GM21737 (cell line): Measurements from ENCODE around the gene PRKN.

Source experiments
- ATAC-seq: cut with Tn5 transposase; IDR thresholded peaks from one replicate; pipeline ENCODE4 v1.9.1; 2021; ENCODE audit warnings: mild to moderate bottlenecking, moderate library complexity; ENCODE audit not compliant: unreplicated experiment

Gene PRKN

DNA sequence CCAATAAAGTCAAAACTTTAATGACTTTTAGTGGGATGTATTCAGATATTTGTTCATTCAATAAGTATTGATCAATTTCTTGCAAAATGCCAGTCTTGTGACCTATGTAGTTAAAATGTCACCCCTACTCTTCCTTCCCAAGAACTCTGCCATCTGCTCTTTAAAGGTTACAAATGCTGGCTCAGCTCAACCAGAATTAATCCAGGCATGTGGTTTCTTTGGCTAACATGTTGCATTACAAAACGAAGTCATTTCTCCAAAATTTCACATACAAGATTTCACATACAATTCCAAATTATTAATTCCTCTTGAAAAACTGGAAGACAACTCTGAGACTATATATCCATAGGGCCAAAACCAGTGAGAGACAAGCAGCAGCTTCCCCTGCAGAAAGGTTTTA is 395.7 kb downstream of the PRKN start:
- no peak for ATAC-seq

DNA sequence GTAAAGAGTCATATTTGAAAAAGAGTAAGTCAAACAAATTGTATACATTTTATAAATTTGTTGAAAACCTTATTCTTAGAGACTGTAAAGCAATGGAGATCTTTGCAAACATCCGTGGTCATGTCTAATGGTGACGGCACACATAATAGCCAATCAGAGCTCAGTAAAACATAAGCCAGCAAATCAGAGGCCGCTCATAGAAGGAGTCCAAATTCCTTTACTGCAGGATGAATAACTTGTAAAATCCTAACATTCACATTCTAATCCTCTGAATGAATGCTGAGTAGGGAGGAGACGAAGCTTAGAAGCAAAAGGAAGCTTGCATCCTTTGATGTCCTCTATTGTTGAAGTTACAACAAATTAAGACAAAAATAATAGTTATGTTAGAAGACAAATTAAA is 401.7 kb downstream of the PRKN start:
- ATAC-seq = no peak

DNA sequence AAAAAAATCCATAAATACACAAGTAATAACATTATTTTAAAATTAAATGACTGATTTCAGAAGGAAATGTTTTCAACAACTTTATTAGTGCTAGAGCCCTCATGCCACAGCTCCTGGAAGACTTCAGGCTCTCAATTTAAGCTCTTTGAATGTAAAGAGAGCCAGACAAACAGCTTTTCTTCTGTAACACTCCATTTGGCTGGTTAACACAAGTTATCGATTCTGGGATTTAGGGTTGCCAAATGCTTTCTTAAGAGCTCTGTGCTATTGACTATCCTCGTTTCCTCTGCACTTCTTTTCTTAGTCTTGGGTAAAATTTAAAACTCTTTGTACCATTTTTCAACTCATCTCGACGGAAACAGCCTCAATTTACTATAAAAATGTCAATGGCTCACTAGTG is 402.5 kb downstream of the PRKN start:
- ATAC-seq = no peak

DNA sequence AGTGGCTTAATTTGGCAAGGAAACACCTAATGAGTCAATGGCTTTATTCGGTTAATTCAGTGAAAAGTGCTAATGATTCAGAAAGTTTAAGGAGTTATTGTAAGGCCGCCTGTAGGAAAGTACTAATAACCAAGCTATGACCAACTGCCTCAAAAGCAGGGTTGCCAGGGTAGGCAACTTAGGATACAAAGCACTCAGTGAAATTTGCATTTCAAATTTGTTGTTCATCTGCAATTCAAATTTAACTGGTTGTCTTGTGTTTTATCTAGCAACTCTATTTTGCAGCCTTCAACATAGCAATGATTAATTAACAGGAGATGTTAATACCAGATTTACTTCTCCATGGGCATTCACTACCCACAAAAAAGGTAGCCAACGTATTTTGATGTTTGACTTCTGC is 412.3 kb downstream of the PRKN start:
- ATAC-seq = no peak

DNA sequence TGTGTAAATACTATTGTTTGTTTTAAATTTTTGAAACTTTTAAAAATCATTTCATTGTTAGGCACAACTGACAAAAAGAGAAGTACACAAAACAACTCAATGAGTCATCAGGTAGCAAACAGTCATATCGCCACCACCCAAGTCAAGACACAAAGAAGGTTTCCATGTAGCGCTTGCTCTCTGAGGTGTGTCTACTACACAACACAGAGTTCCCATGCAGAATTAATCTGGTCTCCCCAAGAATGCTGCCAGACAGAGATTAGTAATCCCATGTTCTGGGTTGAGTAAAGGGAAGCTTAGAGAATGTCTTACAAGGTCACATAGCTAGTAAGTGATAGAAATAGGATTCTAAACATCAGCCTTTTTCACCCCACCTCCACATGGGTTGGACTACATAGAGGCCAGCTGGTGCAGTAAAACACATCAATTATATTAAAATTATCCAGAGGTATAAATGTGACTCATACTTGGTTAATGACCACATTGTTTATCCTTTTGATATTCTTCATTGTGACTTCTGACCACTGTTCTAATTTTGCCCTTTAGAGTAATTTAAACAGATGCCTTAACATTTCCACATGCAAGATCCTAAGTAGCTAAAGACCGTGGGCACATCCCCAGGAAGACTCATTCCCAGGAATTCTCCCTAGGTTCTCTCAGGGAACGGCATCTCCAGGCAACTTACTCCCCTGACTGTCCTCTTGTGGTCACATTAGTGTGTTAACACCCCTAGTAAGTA is 413.5 kb downstream of the PRKN start:
- ATAC-seq = no peak

DNA sequence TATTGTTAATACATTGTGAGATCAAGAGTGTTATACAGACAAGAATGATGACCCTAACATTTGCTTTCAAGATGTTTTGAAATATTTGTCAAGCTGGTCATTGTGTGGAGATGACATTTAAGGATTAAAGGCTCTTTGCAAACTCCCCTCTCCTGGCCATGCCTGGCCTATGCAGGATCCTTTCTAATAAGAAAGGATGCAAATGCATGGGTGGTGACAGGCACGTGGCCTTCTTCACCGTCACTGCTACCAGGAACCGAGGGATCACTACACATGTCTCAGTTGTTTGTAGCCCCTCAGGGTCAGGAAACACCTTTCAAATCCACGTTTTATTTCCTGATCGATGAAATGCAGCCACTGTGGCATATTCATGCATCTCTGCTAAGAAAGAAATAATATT is 419.7 kb downstream of the PRKN start:
- no peak for ATAC-seq

DNA sequence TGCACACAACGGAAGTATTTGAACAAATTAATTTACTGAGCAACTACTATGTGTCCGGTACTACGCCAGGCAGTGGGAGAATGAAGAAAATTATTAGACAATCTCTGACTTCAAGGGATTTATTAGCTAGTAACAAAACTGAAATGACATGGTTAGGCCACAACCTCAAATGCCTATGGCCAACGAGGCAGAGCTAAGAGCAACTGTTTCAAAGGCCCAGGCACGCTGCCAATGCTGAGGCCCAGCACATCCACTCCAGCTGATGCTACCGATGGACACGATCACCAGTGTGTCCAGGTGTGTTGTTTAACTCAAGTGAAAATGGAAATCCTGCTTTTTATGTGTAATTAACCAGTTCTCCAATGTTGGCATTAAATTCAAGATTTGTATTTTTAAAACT is 420.9 kb downstream of the PRKN start:
- ATAC-seq = no peak

DNA sequence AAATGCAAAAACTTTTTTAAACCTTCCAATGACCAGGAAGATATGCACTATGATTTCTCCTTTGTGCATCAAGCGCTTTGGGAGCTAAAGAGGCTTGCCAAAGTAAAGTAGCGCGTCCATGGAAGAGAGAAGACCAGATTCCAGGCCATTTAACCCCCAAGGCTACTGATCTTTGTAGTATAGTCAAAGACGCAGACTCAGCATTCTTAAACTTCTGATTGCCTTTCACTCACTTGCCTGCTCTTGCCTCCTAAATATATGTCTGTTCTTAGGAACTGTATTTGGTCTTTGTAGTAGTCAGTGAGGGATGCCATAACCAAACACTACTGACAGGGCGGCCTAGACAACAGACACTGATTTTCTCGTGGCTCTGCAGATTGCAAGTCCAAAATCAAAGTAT is 426.4 kb downstream of the PRKN start:
- ATAC-seq = no peak

DNA sequence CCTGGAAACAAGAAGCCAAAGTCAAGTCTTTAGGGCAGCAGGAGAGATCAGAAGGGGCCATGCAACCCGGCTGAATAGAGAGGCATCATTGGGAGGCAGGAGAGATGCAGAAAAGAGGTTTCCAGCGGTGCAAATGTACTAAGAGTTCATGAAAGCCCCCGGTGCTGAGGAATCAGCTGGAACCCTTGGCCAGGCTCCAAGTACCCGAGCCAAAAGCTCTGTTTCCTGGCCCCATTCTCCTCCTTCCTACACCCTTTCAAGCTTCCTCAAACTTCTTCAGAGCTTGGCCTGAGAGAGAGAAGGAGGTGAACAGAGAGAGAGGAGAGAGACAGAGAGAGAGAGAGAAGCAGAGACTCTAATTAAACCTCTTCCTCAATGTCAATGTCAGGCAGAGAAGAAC is 433.5 kb downstream of the PRKN start:
- no peak for ATAC-seq

DNA sequence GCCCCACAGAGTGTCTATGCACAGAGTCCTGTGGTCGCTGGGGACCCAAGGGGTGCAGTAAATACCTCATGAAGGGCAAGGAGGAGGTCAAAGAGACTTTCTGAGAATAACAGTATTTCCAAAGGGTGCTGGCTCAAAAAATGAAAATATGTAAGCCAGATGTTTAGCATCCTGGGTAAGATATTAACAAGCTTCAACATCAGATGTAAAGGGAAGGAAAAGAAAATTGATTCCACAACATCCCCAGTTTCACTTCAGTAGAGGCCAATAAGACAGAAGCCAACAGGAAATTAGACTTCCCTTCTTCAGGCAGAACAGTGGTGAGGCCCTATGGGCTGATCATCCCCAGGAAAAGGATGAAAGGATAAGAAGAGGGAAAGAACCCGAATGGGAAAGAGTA is 434.7 kb downstream of the PRKN start:
- no peak for ATAC-seq

DNA sequence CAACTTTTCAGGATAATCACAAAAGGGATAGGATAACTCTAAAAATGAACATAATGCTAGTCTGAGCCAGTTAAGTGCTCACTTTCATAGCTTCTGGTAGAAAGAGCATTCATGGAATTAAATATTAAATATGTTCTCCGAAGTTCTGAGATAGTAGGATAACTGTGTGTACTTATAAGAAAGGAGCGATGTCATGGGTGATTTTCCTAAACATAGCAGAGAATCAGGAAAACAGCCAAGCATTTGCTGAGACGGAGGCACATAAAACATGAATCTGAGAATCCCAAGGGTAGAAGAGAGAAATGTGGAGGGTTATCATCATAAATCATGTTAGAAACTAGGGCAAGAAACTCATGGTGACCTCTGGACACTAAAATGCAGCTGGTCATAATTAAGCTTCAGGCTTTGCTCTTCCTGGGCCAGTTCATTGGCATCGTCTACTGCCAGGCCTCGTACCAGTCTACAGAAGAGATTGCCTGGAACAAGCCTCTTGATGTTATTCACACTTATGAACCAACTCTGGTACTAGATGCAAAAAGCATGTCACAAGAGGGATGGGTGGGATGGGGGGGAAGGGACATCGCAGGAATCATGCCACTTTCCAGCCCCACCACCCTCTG is 436.6 kb downstream of the PRKN start:
- ATAC-seq = no peak

DNA sequence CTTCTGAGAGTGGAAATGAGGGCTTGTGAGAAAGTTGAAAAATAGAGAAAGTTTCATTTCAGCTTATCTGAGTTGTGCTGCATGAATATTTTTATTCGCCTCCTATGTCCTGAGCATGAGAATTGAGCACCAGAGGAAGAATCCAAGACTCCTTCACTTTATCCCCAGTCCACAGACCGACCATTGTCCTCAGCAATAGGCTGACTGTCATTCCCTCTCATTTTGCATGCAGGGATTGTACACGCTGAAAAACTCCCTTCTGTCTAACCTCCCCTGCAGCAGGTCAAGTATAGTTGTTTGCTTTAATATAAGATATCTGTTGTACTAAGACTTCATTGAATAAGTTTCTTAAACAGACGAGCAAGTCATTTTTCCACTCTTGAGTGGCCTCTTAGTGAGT is 437.6 kb downstream of the PRKN start:
- ATAC-seq = no peak

DNA sequence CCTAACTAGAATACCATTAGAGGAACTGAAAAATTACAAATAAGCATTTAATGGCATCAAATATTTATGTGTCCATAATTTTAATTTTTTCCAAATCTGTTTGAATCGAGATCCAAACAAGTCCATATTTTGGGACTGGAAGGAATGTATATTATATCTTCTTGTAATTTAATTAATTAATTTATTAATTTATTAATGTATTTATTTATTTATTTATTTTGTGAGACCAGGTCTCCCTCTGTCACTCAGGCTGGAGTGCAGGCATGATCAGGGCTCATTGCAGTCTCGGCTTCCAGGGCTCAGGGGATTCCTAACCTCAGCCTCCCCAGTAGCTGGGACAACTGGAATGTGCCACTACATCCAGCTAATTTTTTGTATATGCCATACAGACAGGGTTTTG is 453.6 kb downstream of the PRKN start:
- ATAC-seq = no peak

DNA sequence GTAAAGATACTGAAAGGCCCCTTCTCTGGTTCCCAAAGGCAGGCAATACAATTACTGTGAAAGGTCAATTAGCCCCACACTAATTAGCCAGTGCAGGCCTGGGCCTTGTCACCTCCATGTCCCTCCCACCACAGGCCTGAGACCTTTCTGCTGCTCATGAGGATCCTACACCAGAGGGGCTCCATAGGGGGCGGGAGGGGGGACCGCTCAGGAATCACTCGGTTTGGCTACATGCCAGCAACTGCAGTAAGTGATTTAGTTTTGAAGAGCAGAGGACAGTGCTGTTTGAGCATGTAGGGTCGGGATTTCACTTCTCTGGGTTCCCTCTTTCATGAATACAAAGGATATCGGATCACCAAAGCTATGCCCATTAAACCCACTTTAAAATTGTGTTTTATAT is 455.6 kb downstream of the PRKN start:
- no peak for ATAC-seq

DNA sequence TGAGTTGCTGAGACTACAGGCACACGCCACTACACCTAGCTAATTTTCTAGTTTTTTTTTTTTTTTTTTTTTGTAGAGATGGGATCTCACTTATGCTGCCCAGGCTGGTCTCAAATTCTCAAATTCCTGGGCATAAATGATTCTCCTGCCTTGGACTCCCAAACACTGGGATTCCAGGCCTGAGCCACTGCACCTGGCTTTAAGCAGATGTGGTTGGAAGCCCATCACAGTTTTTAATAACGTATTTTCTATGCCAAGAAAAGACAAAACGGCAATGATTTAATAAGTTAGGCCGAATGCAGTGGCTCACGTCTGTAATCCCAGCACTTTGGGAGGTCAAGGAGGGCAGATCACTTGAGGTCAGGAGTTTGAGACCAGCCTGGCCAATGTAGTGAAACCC is 456.6 kb downstream of the PRKN start:
- ATAC-seq = no peak

DNA sequence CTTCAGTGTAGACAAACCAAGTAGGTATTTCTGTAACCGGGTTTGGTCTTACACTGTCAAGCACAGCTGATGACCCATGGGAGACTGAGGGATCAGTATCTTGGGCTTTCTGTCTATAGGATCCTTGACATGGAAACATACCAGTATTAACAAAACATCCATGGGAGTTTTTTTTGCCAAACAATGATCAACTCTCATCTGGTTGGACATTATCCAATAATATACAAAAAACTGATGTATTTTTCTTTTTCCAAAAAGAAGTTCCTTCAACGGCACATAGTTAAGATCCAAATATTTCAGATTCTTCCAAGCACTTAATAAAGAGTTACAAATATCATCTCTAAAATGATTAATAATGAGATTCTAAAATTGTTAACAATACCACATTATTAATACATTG is 459.9 kb downstream of the PRKN start:
- ATAC-seq = no peak

DNA sequence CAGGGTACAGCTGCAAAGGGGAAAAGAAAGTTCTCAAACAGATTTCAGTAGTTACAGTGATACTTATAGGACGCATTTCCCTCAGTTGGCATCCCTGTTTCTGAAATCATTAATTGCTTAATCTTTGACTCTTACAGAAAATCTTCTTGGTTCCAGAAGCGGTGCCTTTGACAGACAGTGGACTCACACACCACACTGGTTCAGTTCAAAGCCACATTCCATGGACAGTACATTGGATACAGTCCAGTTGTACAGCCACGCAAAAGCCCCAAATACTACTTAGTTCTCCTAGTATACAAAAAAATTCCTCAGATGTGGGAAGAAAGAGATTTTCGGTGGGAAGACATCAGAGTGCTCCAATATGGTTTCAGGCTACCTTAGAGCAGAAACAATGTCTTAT is 460.4 kb downstream of the PRKN start:
- no peak for ATAC-seq

DNA sequence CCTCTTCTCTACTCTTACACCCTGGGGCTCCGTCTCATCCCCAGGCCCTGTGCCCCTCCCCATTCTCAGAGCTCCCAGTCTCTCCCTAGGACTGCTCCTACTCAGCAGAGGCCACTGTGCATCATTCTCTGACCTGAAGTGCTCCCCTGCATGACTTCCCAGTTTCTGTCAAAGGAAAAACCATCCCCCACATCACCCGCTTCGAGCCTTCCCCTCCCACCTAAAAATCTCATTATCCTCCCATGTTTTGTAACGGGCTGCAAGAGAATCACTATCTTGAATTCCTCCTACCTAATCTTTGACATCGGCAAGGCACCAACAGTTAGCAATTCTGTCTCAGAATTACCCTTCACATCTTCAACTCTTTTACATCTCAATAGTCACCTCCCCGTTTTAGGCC is 463.0 kb downstream of the PRKN start:
- no peak for ATAC-seq

DNA sequence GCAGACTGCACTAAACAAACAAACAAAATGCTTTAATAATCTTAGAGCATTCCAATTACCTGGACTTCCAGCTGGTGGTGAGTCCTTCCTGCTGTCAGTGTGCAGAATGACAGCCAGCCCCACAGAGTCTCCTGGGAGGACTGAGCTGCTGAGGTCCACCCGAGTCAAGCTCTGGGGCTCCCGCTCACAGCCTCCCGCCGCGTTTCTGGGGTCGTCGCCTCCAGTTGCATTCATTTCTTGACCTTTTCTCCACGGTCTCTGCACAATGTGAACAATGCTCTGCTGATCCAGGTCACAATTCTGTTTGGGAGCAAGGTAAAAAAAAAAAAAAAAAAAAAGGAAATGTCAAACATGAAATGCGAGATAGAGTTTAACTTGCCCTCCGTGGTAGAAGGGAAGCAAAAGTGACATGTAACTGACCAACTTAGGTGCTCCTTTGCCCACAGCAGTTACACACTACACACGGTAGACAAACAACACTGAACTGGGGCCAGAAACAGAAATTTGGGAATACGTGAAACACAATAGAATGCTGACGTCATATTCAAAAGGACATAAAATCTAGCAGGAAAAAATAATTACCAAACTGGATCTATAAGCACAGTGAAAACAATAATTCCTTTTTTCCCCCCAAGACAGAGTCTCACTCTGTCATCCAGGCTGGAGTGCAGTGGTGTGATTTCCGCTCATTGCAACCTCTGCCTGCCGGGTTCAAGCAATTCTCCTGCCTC is 464.9 kb downstream of the PRKN start:
- ATAC-seq = no peak

DNA sequence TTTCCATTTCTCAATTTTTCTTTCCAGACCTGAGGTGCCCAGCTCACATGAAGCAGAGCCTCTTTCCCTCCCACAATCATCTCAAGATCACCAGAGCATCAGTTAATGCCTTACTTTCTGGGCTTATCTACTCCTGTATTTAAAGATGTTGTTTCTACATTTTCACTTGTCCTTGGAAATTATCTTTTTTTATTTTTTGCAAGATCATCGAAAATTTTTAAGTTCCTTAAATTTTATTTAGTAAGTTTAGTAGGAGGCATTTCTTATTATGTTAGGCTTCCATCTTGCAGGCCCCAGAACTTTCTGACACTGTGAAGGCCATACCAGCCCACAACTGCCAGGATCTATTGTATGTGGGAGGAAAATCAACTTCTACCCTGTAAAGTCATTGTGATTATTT is 466.0 kb downstream of the PRKN start:
- no peak for ATAC-seq

DNA sequence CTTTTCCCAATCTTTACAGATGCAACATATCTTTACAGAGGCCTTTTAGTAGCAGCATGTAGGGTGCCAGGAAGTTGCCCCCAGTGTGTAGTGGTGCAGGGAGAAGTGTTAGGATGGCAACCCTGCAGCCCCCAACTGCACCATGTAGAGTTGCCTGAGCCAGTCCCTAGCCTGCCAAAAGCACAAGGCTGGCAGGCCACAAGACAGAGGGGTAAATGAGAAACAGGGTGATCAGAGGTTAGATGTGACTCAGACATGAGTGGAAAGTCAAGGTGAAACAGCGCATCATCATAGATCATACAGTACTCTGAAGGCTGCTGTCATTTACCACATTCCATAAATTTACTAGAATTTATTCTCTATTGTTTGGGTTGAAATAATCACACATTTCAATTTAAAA is 467.5 kb downstream of the PRKN start:
- ATAC-seq = no peak

DNA sequence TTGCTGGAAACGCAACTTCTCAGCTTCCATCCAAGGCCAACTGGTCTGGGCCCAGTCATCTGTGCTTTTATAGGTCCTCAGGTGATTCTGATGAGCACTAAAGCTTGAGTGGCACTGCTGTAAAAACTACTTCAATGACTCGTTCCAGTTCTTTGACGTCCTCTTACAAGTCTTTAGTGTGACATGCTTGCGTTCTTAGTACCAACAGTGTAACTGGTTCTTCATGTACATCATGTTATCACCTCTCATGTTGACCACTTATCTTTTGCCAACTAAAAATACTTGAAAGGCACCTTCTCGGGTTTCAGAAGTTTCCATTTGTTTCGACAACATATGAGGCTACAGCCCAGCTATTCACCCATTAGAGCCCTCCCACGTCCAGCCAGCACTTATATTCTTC is 468.9 kb downstream of the PRKN start:
- no peak for ATAC-seq
